GM08714 (cell line): ENCODE results near the gene SCARB2.

Experiments
- H3K4me3 ChIP-seq: fragments of 200-500 bp; sonication (Bioruptor generic); 2 replicates; pipeline ENCODE4 v1.5.1; 2014; ENCODE audit warnings: mild to moderate bottlenecking, low read length, inconsistent platforms
- ZNF274 ChIP-seq: IDR thresholded peaks from 2 replicates; pipeline ENCODE4 v1.6.1; 2012; ENCODE audit warnings: mild to moderate bottlenecking, low read depth, low read length

SCARB2 gene

DNA sequence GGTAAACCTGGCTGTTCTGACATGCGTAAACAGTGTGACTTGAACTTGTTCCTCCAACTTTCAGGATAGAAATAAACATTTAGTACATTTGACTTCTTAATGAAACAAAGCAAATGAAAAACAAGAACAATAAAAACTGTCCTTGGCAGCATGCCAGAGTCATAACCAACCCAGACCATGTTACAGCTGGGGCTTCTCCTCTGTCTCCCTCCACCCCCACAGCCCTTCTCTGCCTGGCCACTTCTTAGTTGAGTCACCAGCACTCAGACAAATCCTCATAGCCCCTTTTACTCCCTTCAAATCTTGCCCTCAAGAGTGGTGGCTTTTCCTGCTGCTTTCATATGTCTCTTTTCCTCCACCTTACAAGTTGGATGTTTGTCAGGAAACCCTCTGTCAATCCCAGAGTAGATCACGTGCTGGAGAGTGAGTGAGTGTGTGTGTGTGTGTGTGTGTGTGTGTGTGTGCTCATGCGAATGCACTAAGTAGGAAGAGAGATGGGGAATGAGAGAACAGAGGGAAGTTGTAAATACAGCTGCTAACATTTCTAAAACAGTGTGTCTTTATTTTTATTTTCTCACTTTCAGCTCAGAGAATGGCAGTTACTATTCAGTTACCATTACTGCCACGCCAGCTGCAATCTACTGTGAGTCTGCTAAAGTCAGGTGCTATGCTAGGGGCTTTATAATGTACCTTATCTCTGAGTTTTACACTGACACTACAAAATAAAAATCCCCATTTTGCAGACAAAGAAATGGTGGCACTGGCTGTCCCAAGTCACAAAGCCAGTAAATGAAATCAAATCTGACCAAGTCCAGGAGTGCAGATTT, 15.0 kb downstream of the SCARB2 start:
- TF ChIP-seq ZNF274 = no peak
- H3K4me3 ChIP-seq = peak overlapping the region; percentile 63; the same call in 1 of the 2 replicates

DNA sequence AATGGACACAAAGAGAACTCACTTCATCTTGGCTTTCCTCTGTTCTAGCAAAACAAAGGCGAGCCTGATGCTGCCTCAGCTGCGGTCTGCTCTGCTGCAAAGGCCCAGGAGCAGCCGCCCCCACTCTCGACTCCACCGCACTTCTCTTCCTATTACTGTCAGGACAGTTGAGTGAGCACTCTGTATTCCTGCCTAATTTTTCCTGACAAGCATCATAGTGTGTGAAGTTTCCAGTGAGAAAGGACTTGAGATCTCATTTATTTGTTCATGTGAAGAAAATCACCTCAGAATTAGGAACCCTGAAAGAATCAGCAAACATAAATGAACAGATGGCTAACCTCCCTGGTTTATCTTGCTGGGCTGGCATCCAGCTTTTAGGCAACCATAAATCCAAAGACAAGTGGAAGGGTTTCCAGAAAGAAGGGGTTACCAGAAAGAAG, 15.6 kb downstream of the SCARB2 start:
- peak overlapping the region; percentile 24; the same call in 1 of the 2 replicates for H3K4me3 ChIP-seq
- TF ChIP-seq ZNF274 = no peak

DNA sequence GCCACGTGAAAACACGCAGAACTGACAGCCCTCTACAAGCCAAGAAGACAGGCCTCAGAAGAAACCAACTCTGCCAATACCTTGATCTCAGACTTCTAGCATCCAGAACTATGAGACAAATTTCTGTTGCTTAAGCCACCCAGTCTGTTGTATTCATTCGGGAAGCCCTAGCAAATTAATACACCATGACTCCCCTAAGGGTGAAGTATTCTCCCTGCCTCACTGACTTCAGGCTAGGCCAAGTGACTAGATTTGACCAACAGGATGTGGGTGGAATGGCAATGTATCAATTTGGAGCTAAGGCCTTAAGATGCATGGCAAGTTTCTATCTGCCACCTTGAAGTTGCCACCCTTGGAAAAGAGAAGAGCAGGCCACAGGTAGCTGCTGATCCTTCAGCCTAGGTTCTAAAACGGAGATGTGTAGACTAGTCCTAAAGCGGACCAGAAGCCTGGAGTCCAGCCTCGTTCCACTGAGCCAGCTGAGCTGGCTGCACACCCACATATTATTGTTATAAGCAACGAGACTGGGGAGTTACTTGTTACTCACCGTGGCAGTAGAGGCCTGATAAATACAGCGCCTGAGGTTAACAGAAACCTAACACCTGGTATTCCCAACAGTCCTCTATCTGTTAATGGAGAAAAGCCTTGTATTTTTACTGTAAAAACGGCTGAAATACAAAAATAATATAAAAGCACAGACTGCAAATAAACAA, 16.4 kb downstream of the SCARB2 start:
- H3K4me3 ChIP-seq = peak overlapping the region; percentile 19; the same call in 1 of the 2 replicates
- TF ChIP-seq ZNF274 = no peak

- no peak for TF ChIP-seq ZNF274
- peak overlapping the region; percentile 5; the same call in 1 of the 2 replicates for H3K4me3 ChIP-seq
Observed at GRCh38 chr4:76196376-76196775, 17.2 kb downstream of the SCARB2 start.

GRCh38 chr4:76195326-76195725, 18.3 kb downstream of the SCARB2 start:
- H3K4me3 ChIP-seq = peak overlapping the region; percentile 0; the same call in 1 of the 2 replicates
- TF ChIP-seq ZNF274 = no peak

GRCh38 chr4:76194325-76194724, 19.3 kb downstream of the SCARB2 start:
- no peak overlapping the region for H3K4me3 ChIP-seq

GRCh38 chr4:76192236-76192635, 21.4 kb downstream of the SCARB2 start:
- no peak overlapping the region for H3K4me3 ChIP-seq
- no peak for TF ChIP-seq ZNF274

More at GRCh38 chr4:76194325-76194724, 19.3 kb downstream of the SCARB2 start:
- no peak for TF ChIP-seq ZNF274

- TF ChIP-seq ZNF274 = no peak
- no peak overlapping the region for H3K4me3 ChIP-seq
Observed at GRCh38 chr4:76188557-76188956, 25.1 kb downstream of the SCARB2 start.

GRCh38 chr4:76188149-76188548, 25.5 kb downstream of the SCARB2 start:
- no peak overlapping the region for H3K4me3 ChIP-seq
- no peak for TF ChIP-seq ZNF274

DNA sequence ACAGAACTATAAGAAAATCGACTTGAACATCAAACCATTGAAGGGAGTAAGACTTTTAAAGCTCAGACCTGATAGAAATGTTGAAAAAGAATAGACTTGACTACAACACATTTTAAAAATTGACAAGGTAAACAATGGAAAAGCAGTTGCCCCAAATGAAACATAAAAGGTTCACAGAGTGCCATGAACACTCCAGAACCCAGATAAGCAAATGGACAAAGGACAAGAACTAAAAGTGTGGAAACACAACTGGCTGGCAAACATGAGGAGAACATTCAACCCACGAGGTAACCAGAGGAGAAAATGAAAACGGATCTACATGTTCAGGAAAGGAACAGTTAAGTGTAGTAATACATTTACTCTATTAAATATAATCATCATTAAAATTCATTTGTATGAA, 26.5 kb downstream of the SCARB2 start:
- no peak overlapping the region for H3K4me3 ChIP-seq
- no peak for TF ChIP-seq ZNF274

- no peak for TF ChIP-seq ZNF274
- no peak overlapping the region for H3K4me3 ChIP-seq
Observed at GRCh38 chr4:76182463-76182862, 31.2 kb downstream of the SCARB2 start.

DNA sequence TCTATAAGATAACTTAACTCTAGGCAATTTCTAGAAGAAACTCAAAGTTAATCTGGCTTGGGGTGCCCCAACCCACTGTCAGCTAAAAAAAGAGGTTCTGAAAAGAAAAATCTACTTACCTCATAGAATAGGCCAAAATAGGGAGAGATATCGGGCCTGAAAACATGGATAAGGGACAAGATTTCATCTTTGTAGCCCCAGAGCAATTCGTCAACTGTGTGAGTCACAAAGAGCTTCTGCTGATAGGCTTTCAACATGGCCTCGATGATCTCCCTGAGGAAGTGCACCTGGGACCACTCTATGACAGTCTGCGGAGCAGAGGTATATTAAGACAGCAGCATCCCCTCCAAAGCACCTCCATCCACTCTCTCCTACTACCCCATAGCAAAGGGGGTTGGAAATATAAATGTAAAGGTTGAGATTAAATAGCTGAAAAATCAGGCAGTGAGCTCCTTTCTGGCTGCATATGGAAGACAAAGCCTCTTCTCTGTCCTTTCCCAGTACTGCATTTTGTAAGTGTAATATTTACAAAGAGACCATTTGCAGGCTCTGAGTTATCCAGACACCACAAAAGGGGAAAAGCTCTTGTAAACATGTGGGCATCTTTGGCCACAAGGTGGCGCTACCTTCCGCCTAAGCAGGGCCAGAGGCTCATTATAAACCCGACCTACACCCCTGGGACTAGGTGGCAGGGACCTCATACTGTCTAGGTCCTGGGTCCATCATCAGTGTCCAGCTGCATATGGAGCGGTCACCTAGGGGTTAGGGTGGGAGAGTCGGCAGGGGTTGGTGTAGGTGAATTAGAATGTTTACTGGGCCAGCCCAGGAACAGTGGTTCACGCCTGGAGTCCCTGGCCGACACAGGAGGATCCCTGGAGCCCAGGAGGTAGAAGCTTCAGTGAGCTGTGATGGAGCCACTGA, 34.0 kb downstream of the SCARB2 start:
- no peak for TF ChIP-seq ZNF274
- no peak overlapping the region for H3K4me3 ChIP-seq

GRCh38 chr4:76178296-76178695, 35.3 kb downstream of the SCARB2 start:
- H3K4me3 ChIP-seq = no peak overlapping the region
- TF ChIP-seq ZNF274 = no peak

DNA sequence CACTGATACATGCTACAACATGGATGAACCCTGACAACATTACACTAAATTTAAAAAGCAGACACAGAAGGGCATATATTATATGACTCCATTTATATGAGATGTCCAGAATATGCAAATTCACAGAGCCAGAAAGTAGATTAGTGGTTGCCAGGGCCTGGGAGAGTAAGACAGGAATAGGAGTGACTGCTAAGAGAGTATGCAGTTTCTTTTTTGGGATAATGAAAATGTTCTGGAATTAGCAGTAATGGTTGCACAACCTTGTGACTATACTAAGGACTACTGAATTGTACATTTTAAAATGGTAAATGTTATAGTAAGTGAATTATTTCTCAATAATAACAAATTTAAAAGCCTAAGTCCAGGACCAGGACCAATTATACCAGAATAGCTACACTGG, 35.9 kb downstream of the SCARB2 start:
- TF ChIP-seq ZNF274 = no peak
- H3K4me3 ChIP-seq = no peak overlapping the region
